Neural cell (in vitro differentiated cells): ENCODE results near the gene C17orf50.

ENCODE experiments used
- EP300 ChIP-seq: fragments of 450-650 bp; conservative IDR thresholded peaks from 2 replicates; pipeline ENCODE4 v1.6.1; 2014; ENCODE audit warnings: antibody characterized with exemption, mild to moderate bottlenecking, moderate library complexity; ENCODE audit not compliant: poor library complexity, severe bottlenecking
- EZH2 ChIP-seq: fragments of 200-600, 300-800 bp; shearing (Covaris generic), sonication (generic); IDR thresholded peaks from 2 replicates; pipeline ENCODE4 v1.6.1; 2014; ENCODE audit warnings: antibody characterized with exemption, low read length, borderline replicate concordance, mild to moderate bottlenecking; ENCODE audit not compliant: insufficient read depth, poor library complexity, severe bottlenecking

DNA sequence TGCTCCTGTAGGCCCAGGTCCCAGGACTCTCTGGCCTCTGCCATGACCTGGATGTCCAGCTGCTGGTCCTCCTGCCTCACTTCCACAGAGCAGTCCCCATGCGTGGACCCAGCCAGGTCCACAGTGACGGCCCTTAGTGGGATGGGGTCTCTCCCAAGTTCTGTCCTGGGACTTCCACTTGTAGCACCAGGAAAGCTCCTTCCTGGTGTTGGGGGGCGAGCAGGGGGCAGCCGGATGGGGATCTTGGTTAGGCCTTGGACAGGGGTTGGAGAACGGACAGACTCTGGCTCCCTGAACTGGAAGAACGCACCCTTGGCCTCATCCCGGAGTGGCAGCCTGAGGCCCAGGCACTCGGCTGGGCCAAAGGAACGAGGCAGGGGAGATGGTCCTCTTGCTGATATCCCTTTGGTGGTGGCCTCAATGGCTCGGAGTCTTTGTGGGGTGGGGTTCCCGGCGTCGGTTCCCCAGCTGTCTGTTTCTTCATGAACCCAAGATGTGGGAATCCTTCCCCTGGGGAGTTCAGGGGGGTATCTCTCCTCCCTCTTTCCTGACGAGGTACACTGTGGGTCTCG is 14.9 kb upstream of the C17orf50 start:
- TF ChIP-seq EP300, result no peak
- no peak for TF ChIP-seq EZH2
